Fibroblast of skin of left quadriceps (primary cell): ENCODE data around the gene SLC35G4.
"Not testable (repeated sequence)": the region's sequence is repeated elsewhere in the genome, so short reads cannot be mapped to it uniquely, and the experiment has no call there.

Experiments used
- DNase-seq, 2 experiments: peaks; one replicate each; pipeline ENCODE4 v3.0.0-alpha.2; 2013; ENCODE audit warnings: low read depth in 2 of 2

SLC35G4 gene

GRCh38 chr18:11613611-11614010 lies 4.2 kb downstream of the SLC35G4 start:
- not testable (repeated sequence) for DNase-seq

GRCh38 chr18:11614042-11614441 lies 4.6 kb downstream of the SLC35G4 start:
- not testable (repeated sequence) for DNase-seq

GRCh38 chr18:11614981-11615380 lies 5.6 kb downstream of the SLC35G4 start:
- DNase-seq, result not testable (repeated sequence)

- not testable (repeated sequence) for DNase-seq
Observed at GRCh38 chr18:11647310-11647709, 37.9 kb downstream of the SLC35G4 start.

DNA sequence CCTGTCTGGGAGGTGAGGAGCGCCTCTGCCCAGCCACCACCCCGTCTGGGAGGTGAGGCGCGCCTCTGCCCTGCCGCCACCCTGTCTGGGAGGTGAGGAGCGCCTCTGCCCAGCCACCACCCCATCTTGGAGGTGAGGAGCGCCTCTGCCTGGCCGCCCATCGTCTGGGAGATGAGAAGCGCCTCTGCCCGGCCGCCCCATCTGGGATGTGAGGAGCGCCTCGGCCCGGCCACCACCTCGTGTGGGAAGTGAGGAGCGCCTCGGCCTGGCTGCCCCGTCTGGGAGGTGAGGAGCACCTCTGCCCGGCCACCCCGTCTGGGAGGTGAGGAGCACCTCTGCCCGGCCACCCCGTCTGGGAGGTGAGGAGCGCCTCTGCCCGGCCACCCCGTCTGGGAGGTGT lies 38.4 kb downstream of the SLC35G4 start:
- not testable (repeated sequence) for DNase-seq

DNA sequence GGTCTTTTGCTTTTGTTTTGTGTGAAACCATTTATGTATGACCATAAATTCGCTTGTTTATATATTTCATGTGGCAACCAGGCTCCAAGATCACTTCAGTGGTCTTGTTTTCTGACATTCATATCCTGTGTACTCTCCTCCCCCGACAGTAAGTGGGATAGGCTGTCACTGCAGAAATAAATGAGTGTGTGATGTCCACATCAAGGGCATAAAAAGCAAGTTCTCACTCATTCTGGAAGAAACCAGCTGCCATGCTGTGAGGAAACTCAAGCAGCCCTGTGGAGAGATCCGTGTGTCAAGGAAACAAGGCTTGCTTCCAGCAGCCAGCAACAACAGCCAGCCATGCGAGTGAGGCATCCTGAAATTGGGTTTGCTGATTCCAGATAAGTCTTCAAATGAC lies 40.4 kb downstream of the SLC35G4 start:
- DNase-seq, result no peak

- no peak for DNase-seq
Observed at GRCh38 chr18:11651899-11652298, 42.5 kb downstream of the SLC35G4 start.

GRCh38 chr18:11653521-11653920 lies 44.1 kb downstream of the SLC35G4 start:
- DNase-seq, result no peak

DNA sequence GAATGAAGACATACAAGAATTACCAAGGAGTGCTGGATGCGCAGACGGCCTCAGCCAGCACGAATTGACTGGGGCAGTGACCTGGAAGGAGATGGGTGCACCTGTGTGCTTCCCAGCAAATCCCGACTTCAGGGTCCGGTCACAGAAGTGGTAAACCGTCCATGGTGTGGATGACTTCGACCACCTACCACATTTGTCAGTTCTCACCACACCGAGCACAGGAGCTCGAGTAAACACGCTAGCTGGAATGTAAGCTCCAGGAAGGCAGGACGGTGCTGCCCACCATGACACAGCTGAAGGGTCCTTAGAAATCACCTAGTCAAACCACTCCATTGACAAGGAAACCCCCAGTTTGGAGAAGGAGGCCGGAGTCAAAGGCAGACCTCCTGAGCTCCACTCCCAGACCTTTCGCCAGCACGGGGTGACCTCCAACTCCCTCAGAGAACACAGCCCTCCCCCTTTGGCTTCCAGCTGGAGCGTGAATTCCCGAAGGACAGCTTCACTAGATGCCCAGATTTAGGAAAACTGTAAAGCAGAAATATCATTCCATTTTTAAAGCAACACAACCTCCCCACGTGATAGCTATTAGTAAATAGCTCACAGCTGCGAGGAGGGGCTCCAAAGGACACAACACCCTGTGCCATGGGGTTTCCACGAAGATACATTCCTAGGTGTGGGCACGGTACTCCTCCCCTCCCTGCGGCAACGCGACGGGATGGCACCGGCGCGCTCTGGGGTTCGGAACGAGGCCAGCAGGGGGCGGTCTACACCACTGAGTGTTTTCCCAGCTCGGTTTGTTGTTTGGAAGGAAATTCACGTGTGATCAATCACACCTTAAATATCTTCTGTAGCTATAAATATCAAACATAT lies 45.6 kb downstream of the SLC35G4 start:
- DNase-seq, result no peak

GRCh38 chr18:11655606-11655932 lies 46.2 kb downstream of the SLC35G4 start:
- no peak for DNase-seq

DNA sequence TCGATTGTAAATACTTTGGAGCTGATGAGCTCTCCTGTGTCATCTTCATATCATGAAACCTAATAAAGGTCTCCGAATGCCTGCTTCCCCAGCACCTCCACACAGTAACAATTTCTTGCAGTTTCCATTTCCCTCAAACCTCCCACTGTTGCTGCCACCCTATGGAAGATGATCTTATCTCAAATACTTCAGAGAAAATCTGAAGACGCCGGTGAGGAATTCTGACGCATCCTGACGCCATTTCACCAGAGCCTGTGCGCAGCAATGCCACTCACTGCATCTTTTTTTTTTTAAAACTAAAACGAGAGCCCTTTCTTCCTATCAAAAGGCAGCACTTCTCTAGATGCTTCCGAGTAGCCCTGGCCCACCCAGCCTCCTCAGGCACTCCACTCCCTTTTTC lies 47.8 kb downstream of the SLC35G4 start:
- DNase-seq, result no peak

DNA sequence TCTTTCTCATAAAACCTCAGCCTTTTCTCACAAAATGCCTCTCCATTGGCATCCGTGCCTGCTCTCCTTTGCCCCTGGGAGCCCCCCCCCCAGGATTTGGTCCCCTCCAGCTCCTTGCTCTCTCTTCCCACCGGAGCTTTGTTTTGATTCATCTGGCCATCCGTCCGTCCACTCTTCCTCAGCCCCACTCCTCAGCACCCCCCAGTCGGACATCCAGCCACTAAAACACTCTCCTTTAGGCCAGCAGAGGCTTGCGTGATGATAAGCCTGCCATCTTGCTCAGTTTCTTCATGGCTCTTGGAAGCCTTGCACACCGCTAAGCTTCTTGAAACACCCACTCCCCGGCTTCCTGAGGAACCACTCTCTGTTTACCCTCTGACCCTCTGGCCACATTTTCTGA lies 48.2 kb downstream of the SLC35G4 start:
- DNase-seq, result no peak

GRCh38 chr18:11658019-11658418 lies 48.6 kb downstream of the SLC35G4 start:
- DNase-seq, result no peak

GRCh38 chr18:11658989-11659388 lies 49.6 kb downstream of the SLC35G4 start:
- no peak for DNase-seq
